GM18505 (cell line): Measurements from ENCODE around the gene ZNF672.
"Not testable (repeated sequence)": the region's sequence is repeated elsewhere in the genome, so short reads cannot be mapped to it uniquely, and the experiment has no call there.

ENCODE experiments used
- ATAC-seq: cut with Tn5 transposase; IDR thresholded peaks from one replicate; pipeline ENCODE4 v1.9.1; 2021; ENCODE audit not compliant: unreplicated experiment
- POLR2A ChIP-seq: IDR thresholded peaks from 4 replicates; pipeline ENCODE4 v1.6.1; 2011; ENCODE audit warnings: borderline replicate concordance; ENCODE audit not compliant: insufficient read depth, insufficient read length; ENCODE audit errors: extremely low read depth

Gene ZNF672

DNA sequence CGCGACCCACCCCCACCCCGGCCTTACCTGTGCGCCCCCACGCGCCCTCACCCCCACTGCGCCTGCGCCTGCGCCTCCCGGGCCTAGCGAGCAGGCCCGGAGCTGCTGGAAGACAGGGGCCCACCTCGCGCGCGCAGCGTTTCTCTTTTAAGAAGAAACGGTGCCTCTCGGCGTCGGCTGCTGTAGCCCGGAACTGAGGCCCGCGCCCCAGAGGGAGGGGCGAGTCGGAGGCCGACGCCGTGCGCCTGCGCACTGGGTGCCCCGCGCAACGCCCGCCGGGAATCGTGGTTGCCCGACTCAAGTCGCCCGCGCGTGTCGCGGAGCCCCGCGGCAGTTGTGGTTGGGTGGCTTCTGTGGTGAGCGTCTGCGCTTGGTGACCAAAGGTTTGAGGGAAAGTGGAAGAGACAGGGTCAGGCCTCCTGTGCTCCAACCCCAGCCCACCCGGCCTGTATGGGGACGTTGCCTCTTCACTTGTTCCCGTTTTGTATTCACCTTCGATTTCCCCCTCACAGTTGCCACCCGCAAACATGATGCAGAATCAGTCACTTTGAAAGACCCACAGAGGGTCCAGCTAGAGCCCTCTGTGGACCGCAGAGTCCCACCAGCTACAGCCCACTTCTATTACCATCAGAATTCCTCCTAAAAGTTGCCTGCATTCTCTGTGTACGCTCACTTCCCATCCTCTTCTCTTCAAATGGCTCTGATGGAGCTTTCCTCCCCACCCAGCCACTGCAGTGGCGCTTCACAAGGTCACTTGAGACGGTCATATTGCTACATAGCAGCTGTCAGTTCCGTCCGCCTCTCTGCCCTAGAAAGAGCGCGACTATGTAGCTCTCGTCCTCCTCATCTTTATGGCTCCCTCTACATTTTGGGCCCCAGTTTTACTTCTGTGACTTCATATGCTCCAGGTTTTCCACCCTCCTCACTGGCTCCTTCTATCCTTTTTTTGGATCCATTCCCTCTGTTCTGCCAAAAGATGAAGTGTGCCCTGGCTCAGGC is 21.2 kb downstream of the ZNF672 start, which contains the start of gene ZNF692:
Gene ZNF692, minus strand, starts transcription at position 195 of the 999 bp plus-strand sequence. CDS start 776 bp downstream, outside the sequence.
- TF ChIP-seq POLR2A: peak; percentile 95
- ATAC-seq: peak; percentile 78

DNA sequence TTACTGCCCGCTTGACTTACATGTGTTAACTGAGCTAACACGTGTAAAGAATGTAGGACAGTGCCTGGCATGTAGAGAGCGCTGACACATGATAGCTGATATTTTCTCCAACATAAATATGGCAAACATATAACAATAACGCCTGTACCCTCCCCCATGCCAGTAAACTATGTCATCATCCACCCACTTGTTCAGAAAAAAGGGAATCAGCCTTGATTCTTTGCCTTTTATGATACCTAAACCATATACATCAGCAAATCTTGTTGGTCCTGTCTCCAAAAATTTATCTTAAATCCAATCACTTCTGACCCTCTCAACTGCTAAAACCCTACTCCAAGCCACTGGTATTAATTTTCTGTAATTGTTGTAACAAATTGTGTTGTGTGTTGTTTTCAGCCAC is 22.0 kb downstream of the ZNF672 start:
- no peak for ATAC-seq
- no peak for TF ChIP-seq POLR2A

DNA sequence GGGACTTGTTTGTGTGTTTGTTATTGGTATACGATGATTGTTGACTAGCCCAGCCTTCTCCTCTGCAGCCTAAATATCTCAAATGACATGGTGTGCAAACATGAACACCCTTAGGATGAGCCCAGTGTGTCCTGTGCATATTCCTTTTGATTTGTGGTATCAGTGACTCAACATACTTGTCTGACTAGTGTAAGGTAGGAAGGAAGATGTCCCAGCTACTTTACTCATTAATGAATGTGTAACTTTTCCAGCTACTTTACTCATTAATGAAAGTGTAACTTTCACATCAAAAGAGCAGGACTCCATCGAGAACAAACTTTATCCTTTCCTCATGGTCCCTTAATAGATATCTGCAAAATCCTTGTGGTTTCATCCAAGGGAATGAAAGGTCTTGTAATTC is 23.6 kb downstream of the ZNF672 start:
- no peak for TF ChIP-seq POLR2A
- no peak for ATAC-seq

DNA sequence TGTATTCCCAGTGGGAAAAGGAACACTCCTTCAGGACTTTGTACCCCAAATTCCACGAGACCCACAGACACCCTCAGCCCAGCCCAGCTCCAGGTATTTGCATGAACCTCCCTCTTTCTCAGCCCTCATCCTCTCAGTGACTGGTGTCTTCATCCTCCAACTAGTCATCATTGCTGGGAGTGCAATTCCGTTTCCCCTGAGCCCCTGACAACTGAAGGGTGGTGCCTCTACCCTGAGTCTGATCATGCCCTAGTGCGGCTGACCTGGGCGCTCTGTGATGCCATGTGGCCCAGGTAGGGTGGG is 24.6 kb downstream of the ZNF672 start:
- ATAC-seq: no peak
- no peak for TF ChIP-seq POLR2A

DNA sequence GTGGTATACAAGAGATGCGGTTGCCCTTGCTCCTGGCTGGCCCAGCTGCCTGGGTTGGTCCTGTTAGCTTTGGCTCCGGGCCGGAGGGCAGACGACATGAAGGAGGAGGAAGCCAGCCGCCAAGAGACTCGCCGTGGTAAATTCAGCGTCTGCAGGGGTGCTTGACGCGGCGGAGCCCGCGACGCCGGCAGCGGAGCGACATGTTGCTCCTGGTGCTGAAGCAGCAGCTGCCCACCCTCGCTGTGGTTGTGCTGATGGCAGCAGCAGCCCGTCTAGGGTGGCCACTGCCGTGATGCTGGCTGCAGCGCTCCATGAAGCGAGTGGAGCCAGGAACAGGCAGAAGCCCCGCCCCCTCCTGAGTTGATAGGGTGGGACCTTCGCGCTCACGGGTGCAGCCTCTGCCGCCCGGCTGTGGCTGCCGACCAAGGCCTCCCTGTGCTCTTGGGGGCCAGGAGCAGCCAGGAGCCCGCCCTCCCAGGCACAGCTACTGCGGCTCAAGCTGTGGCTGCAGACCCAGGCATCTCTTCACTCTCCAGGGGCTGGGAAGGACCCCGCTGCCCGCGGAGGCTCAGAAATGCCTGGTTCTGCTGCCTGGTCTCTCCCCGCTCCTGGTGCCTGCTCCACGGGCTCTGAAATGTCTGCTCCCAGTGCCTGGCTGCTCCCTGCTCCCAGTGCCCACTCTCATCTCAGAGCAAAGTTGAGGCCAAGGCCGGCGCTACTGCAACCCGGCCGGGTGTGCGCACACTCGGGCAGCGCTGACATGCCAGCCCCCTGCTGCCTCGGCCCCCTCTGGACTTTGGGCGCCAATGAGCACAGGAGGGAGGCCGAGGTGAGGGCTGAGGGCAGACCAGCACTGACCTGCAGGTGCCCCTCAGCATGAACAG is 25.2 kb downstream of the ZNF672 start:
- ATAC-seq: peak; percentile 57
- TF ChIP-seq POLR2A: peak; percentile 78

GRCh38 chr1:248871837-248872401 is 33.9 kb downstream of the ZNF672 start:
- no peak for TF ChIP-seq POLR2A
- ATAC-seq: no peak

DNA sequence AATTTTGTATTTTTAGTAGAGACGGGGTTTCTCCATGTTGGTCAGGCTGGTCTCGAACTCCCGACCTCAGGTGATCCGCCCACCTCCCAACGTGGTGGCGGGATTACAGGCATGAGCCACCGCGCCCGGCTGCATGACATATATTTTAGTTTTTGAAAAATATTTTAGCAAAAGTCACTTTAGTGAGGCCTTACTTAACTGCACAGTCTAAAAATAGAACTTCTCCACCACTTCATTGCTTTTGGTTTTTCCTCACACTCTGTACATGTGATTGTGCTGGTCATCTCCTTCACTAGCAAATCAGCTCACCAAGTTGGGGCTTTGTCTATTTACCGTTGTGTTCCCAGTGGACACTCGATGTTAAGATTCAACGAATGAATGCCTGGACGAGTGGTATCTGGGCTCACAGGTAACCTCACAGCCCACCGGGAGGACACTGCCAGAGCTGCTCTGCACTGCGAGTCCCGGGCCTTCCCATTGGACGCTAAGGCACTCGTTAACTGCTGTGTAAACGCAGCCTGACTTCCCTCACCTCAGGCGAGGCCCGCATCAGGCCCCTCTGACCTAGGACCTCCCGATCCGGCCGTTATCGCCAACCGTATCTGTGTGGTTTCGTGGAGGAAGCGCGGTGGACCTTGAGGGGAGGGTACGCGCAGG is 34.9 kb downstream of the ZNF672 start:
- ATAC-seq: peak; percentile 36
- TF ChIP-seq POLR2A: peak; percentile 9

GRCh38 chr1:248873409-248873992 is 35.5 kb downstream of the ZNF672 start:
- peak; percentile 30 for TF ChIP-seq POLR2A
- peak; percentile 83 for ATAC-seq

- TF ChIP-seq POLR2A: no peak
- ATAC-seq: peak; percentile 52
Measured at GRCh38 chr1:248873993-248874533, 36.0 kb downstream of the ZNF672 start.

DNA sequence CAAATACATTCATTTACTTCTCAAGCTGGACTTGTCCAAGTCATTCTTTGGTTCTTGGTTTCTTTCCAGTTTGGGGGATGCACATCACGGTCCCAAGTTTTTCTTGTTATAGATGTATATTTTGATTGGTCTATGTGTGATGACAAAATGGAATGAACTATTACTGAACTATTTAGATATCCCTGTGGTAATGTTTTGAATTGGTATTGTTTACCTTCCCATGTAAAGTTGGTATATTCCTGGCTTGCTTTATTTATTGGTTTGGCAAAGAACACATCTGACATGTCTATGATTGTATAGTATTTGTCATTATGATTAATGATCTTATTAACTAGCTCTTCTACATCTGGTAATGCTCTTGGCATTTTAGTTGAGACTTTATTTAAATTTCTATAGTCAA is 43.2 kb downstream of the ZNF672 start:
- no peak for TF ChIP-seq POLR2A
- ATAC-seq: no peak

DNA sequence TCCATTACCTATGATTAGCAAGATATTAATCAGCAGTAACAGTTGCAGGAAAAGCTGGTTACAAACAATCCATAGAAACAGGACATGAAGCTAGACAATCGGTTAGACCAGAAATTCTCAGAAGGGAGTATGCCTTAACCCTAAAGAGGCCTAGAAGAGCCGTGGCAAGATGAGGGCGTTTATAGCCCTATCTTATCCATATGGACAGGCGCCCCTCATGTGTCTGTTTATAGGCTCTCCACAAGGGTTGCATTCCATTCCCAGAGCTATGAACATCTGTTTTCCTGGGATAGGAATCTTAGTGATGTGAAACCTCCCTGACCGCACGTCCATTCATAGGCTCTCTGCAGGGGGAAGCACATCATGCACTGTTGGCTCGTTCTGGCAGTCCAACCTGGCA is 44.4 kb downstream of the ZNF672 start:
- ATAC-seq: not testable (repeated sequence)

DNA sequence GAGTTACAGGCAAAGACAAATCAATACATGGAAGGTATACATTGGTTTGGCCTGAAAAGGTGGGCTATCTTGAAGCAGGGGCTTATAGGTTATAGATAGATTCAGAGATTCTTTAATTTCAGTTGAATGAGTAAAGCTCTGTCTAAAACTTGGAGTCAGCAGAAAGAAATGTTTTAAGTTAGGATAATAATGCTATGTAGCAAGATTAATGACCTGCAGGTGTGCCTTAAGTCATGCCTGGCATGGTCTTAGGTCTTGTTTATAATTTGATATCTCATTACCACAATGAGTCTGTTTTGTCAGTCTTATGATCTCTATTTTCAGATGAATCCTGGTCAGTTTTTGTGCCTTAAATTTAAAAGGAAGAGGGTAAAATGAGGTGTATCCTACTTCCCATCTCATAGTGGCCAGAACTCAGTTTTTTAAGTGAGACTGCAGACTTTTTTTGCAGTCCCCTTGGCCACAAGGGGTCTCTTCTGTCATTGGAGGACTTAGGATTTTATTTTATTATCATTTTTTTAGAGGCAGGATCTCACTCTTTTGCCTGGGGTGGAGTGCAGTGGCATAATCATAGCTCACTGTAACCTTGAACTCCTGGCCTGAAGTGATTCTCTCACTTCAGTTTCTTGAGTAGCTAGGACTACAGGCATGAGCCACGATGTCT is 46.7 kb downstream of the ZNF672 start:
- ATAC-seq: no peak
- TF ChIP-seq POLR2A: no peak
